IMR-90 (cell line): ENCODE measurements around the gene ATP6V1G1.
A peak's percentile ranks its signal among the peaks of the same experiment; 100 is the strongest.

Source experiments
- BHLHE40 ChIP-seq: fragments of 150-350 bp; IDR thresholded peaks from 2 replicates; pipeline ENCODE4 v1.6.1; 2016; ENCODE audit warnings: mild to moderate bottlenecking, low read depth, low read length
- CEBPB ChIP-seq: IDR thresholded peaks from 2 replicates; pipeline ENCODE4 v1.6.1; 2012; ENCODE audit warnings: low read depth, low read length, improper control_type of control experiment
- CHD1 ChIP-seq: IDR thresholded peaks from 2 replicates; pipeline ENCODE4 v1.6.1; 2012; ENCODE audit warnings: low read depth, low read length, improper control_type of control experiment
- CTCF ChIP-seq: conservative IDR thresholded peaks from 2 replicates; pipeline ENCODE4 v1.5.1; 2012; ENCODE audit warnings: mild to moderate bottlenecking, low read depth, low read length, improper control_type of control experiment
- MXI1 ChIP-seq: IDR thresholded peaks from 2 replicates; pipeline ENCODE4 v1.6.1; 2012; ENCODE audit warnings: low read depth, mild to moderate bottlenecking, low read length, moderate library complexity, borderline replicate concordance
- POLR2A ChIP-seq: IDR thresholded peaks from 2 replicates; pipeline ENCODE4 v1.6.1; 2012; ENCODE audit warnings: mild to moderate bottlenecking, low read depth, low read length
- RAD21 ChIP-seq: IDR thresholded peaks from 2 replicates; pipeline ENCODE4 v1.6.1; 2012; ENCODE audit warnings: low read length, improper control_type of control experiment
- RCOR1 ChIP-seq: IDR thresholded peaks from 2 replicates; pipeline ENCODE4 v1.6.1; 2012; ENCODE audit warnings: mild to moderate bottlenecking, low read length, improper control_type of control experiment; ENCODE audit not compliant: insufficient replicate concordance
- SMC3 ChIP-seq: fragments of 150-350 bp; IDR thresholded peaks from 2 replicates; pipeline ENCODE4 v1.6.1; 2016; ENCODE audit warnings: low read depth, mild to moderate bottlenecking, antibody characterized with exemption, low read length, moderate library complexity
- TF ChIP-seq, protein P1 (sequence below): fragments of 150-350 bp; IDR thresholded peaks from 2 replicates; pipeline ENCODE4 v1.6.1; 2016; ENCODE audit warnings: low read depth, mild to moderate bottlenecking, low read length, moderate library complexity, borderline replicate concordance

DNA sequence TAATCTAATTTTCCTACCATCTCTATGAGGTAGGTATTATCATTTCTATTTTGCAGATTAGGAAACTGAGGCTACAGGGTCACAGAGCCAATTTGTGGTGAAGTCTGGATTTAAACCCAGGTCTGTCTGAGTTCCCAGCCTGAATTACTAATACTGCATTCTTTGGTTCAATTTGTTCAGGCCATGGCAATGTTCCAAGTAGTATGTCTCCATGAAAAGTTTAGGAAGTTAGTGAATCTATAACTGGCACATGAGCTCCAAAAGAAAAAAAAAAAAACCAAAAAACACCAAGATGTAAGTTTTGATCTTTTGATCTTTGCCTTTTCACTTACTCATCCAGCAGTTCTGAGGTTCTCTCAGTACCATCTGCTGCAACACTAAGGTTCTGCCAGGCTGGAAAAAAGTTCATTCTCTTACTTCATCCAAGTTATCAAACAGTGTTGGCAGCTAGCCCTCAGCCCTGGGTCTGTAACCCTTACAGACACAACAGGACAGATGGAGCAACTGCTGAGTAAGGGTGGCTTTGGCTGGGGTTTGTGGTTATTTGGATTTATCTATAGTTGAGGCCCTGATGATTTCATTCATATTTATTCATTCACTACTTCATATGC, 19.1 kb downstream of the ATP6V1G1 start:
- TF ChIP-seq CTCF, result no peak
- no peak for TF ChIP-seq RCOR1
- no peak for TF ChIP-seq CHD1
- TF ChIP-seq BHLHE40, result no peak
- no peak for TF ChIP-seq MXI1
- no peak for TF ChIP-seq POLR2A
- peak; percentile 44; the same call in 1 of the 2 replicates for TF ChIP-seq CEBPB
- TF ChIP-seq RAD21, result no peak
- TF ChIP-seq, protein P1, sequence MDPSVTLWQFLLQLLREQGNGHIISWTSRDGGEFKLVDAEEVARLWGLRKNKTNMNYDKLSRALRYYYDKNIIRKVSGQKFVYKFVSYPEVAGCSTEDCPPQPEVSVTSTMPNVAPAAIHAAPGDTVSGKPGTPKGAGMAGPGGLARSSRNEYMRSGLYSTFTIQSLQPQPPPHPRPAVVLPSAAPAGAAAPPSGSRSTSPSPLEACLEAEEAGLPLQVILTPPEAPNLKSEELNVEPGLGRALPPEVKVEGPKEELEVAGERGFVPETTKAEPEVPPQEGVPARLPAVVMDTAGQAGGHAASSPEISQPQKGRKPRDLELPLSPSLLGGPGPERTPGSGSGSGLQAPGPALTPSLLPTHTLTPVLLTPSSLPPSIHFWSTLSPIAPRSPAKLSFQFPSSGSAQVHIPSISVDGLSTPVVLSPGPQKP, result no peak
- no peak for TF ChIP-seq SMC3
